ENCODE results near the gene PLA2G4E. TPM values are rescaled to one million over a fixed set of nuclear protein-coding genes. Genes with fewer than 3 reads are reported as not detected.

The PLA2G4E gene
- total RNA-seq, 1 donor from 2014 or later: 8.8 TPM

DNA sequence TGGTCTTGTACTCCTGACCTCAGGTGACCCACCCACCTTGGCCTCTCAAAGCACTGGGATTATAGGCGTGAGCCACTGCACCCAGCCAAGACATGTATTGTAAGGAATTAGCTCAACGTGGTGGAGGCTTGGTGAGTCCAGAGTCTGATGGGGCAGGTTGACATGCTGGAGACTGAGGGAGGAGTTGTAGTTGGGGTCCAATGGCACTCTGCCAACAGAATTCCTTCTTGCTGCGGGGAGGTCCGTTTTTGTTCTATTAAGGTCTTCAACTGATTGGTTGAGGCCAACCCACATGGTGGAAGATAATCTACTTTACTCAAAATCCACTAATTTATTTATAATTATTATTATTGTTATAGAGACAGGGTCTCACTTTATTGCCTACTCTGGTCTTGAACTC lies 43.4 kb upstream of the PLA2G4E start:
- DNase-seq (ENCODE audit: extremely low spot score in 2 of 2): peak in 1 of 2 donors; percentile 60
- intact Hi-C loops (cut with DNase I): no loop called here

DNA sequence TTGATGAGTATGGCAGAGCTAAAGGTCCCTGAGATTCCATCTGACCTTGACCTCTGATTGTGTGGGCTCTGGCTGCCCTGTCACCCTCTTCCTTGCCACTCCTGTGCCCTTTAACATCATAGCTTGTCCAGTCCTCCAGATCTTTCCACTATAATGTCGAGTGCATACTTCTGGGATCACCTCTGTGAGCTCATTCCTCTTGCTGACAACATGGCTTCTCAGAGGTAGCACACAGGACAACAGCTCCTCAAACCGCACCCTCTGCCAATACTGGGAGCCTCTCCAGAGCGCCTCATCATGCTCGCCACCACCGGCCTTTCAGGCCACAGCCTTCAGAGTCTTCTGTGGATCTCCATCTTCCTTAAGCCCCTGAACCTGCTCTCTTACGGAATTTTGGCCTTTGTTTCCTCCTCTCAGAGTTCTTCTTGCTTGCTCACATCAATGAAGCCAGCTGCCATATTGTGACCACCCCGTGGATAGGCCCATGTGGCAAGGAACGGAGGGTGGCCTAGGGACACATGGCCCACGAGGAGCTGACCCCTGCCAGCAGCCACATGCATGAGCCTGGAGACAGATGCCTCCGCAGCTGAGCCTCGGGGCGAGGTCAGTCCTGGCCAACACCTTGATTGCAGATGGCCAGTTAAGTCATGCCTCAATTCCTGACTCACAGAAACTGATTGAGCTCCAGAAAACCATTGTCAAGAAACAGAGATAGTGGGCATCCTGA lies 42.4 kb upstream of the PLA2G4E start:
- DNase-seq (ENCODE audit: extremely low spot score in 2 of 2): peak; percentile 79 to 89
- TF ChIP-seq, protein P1, sequence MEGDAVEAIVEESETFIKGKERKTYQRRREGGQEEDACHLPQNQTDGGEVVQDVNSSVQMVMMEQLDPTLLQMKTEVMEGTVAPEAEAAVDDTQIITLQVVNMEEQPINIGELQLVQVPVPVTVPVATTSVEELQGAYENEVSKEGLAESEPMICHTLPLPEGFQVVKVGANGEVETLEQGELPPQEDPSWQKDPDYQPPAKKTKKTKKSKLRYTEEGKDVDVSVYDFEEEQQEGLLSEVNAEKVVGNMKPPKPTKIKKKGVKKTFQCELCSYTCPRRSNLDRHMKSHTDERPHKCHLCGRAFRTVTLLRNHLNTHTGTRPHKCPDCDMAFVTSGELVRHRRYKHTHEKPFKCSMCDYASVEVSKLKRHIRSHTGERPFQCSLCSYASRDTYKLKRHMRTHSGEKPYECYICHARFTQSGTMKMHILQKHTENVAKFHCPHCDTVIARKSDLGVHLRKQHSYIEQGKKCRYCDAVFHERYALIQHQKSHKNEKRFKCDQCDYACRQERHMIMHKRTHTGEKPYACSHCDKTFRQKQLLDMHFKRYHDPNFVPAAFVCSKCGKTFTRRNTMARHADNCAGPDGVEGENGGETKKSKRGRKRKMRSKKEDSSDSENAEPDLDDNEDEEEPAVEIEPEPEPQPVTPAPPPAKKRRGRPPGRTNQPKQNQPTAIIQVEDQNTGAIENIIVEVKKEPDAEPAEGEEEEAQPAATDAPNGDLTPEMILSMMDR (IDR thresholded peaks at IDR 0.05): no peak
- TF ChIP-seq POLR2A (IDR thresholded peaks at IDR 0.05) (no peak), POLR2AphosphoS5 (IDR thresholded peaks at IDR 0.05; ENCODE audit: insufficient read depth in 1 of 2, low read depth in 1 of 2) (no peak)
- Histone ChIP-seq H3K27me3 (no peaks in the 10 kb centered on the region), H3K36me3 (no peaks in the 10 kb centered on the region), H3K9me3 (no peaks in the 10 kb centered on the region), H3K4me1 (no peaks in the 10 kb centered on the region), H3K27ac (no peak overlapping the region), H3K4me3 (no peak overlapping the region)
- intact Hi-C loops (cut with DNase I): no loop called here

More for the DNA sequence above, 43.4 kb upstream of the PLA2G4E start:
- H3K27me3 ChIP-seq: no peaks in the 10 kb centered on the region
- no peaks in the 10 kb centered on the region for H3K9me3 ChIP-seq
- no peaks in the 10 kb centered on the region for H3K4me1 ChIP-seq
- no peak overlapping the region for H3K27ac ChIP-seq
- TF ChIP-seq POLR2AphosphoS5 (IDR thresholded peaks at IDR 0.05; ENCODE audit: insufficient read depth in 1 of 2, low read depth in 1 of 2): no peak
- no peaks in the 10 kb centered on the region for H3K36me3 ChIP-seq
- H3K4me3 ChIP-seq: no peak overlapping the region

DNA sequence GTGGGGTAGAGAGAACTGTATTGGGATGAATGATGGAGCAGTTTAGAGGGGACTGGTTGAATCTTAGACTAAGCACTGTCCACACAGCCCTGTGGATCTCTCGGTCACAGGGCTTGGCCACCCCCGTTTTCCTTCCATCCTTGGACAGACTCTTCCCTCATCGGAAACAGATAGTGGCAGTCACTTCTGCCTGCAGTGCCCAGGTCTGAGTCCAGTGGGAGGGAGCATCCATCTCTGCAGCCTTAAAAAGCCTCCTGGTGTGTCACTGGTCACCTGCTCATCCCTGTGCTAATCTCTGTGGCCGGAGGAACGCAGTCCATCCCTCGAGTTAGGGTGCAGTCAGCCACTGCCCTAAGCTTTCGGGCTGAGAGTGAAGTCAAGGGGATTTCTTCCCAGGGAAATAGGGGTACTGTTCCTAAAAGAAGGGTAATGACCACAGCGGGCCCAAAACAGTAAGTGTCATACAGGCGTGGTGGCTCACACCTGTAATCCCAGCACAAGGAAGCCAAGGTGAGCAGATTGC lies 41.5 kb upstream of the PLA2G4E start:
- peaks cover under 1% of the 10 kb centered on the region for H3K4me1 ChIP-seq
- no peak overlapping the region for H3K4me3 ChIP-seq
- no peaks in the 10 kb centered on the region for H3K36me3 ChIP-seq
- TF ChIP-seq, protein P1 (IDR thresholded peaks at IDR 0.05): no peak
- TF ChIP-seq POLR2A (IDR thresholded peaks at IDR 0.05): no peak
- TF ChIP-seq POLR2AphosphoS5 (IDR thresholded peaks at IDR 0.05; ENCODE audit: insufficient read depth in 1 of 2, low read depth in 1 of 2): no peak
- intact Hi-C loops (cut with DNase I): no loop called here
- H3K9me3 ChIP-seq: no peaks in the 10 kb centered on the region
- peak; percentile 37 to 77 for DNase-seq (ENCODE audit: extremely low spot score in 2 of 2)
- no peak overlapping the region for H3K27ac ChIP-seq
- no peaks in the 10 kb centered on the region for H3K27me3 ChIP-seq

DNA sequence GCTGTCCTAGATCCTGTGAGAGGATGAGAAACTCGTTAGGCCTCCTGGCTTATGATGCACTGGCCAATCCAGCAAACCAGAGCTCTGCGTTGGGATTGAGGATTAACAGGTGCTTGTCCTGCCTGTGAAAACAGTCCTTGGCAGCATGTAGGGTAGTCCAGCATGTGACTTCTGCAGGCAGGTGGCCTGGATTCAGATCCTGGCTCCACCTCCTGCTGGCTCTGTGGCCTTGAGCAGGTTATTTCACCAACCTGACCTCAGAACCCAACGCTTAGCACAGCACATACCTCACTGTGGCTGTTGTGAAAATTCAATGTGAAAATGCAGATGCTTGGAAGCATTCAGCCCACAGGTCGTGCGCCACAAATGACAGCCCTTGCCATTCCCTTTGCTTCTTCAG lies 40.0 kb upstream of the PLA2G4E start:
- Histone ChIP-seq H3K4me1 (peaks cover 10% of the 10 kb centered on the region), H3K36me3 (no peaks in the 10 kb centered on the region), H3K4me3 (no peak overlapping the region), H3K27ac (no peak overlapping the region), H3K9me3 (no peaks in the 10 kb centered on the region), H3K27me3 (no peaks in the 10 kb centered on the region)
- intact Hi-C loops (cut with DNase I): no loop called here
- no peak for DNase-seq (ENCODE audit: extremely low spot score in 2 of 2)
- TF ChIP-seq, protein P1 (IDR thresholded peaks at IDR 0.05): no peak
- no peak for TF ChIP-seq POLR2A (IDR thresholded peaks at IDR 0.05)
- no peak for TF ChIP-seq POLR2AphosphoS5 (IDR thresholded peaks at IDR 0.05; ENCODE audit: insufficient read depth in 1 of 2, low read depth in 1 of 2)

DNA sequence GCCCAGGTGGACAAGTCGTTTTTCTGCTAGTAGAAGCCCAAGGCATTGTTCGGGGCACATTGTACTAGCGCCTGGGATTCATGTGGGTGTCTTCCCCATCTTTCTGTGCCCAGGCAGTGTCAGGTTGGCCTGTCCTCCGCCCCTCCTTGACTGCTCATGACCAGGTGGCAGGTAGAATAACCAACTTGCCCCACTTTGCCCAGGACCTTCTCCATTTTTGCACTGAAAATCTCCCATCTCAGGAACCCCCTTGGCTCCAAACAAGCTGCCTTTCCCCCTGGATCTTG lies 39.6 kb upstream of the PLA2G4E start:
- TF ChIP-seq POLR2A (IDR thresholded peaks at IDR 0.05) (no peak), POLR2AphosphoS5 (IDR thresholded peaks at IDR 0.05; ENCODE audit: insufficient read depth in 1 of 2, low read depth in 1 of 2) (no peak)
- TF ChIP-seq, protein P1 (IDR thresholded peaks at IDR 0.05): no peak
- H3K27me3 ChIP-seq: no peaks in the 10 kb centered on the region
- H3K4me1 ChIP-seq: peaks cover 10% of the 10 kb centered on the region
- DNase-seq (ENCODE audit: extremely low spot score in 2 of 2): peak in 1 of 2 donors; percentile 70
- no peak overlapping the region for H3K4me3 ChIP-seq
- no peaks in the 10 kb centered on the region for H3K36me3 ChIP-seq
- H3K27ac ChIP-seq: no peak overlapping the region
- no peaks in the 10 kb centered on the region for H3K9me3 ChIP-seq
- intact Hi-C loops (cut with DNase I): no loop called here
